HepG2 (cell line): ENCODE data around the gene RRAS2. TPM values are rescaled to one million over a fixed set of nuclear protein-coding genes. Genes with fewer than 3 reads are reported as not detected.

Experiments used
- ATAC-seq: fragments of 200-7000 bp; cut with Tn5 transposase; 3 replicates; pipeline ENCODE4 v1.9.1; 2020; ENCODE audit warnings: mild to moderate bottlenecking, moderate library complexity
- BruUV-seq: library from RNA; stranded (reverse); fragments of 400-500 nt; replicated peaks from 2 replicates; lab custom pipeline; 2021; lab: Mats Ljungman, UMichigan
- CTCF ChIA-PET: fragments of 300-600 bp; formaldehyde crosslinking; extraction: SDS; loops from one replicate; lab custom pipeline; 2021; ENCODE audit warnings: low total read pairs, inconsistent platforms, low intra/inter-chr PET ratio; lab: Yijun Ruan, JAX
- POLR2A ChIA-PET: fragments of 350-600 bp; sonication (Branson Sonifier 250); formaldehyde crosslinking; loops from one replicate; lab custom pipeline; 2020; ENCODE audit warnings: antibody characterized with exemption, inconsistent platforms; lab: Yijun Ruan, JAX
- DNase-seq: peaks from one replicate; pipeline ENCODE4 v3.0.0-alpha.2; 2015; ENCODE audit warnings: low spot score
- FAIRE-seq: peaks from 3 replicates; lab custom pipeline; 2011; peaks lifted over from hg19 to GRCh38; lab: Jason Lieb, UNC
- H2AFZ ChIP-seq: one replicate; pipeline ENCODE4 v1.6.1; 2011; ENCODE audit warnings: low read length, inconsistent platforms
- H3K27ac ChIP-seq: fragments of 300-600 bp; 3 replicates; pipeline ENCODE4 v1.8.0; 2011; ENCODE audit warnings: mixed run types, mild to moderate bottlenecking, mixed read lengths, low read length, inconsistent platforms; ENCODE audit not compliant: insufficient read depth; ENCODE audit errors: extremely low read length
- H3K27me3 ChIP-seq, 2 experiments: fragments of 200-600 bp in 1 of 2; 2 replicates in 1 of 2; 3 replicates in 1 of 2; pipeline versions ENCODE4 v1.6.0 to v1.8.0; 2011; ENCODE audit warnings: low read length in 2 of 2, mild to moderate bottlenecking in 2 of 2, moderate library complexity in 2 of 2, inconsistent platforms in 1 of 2; ENCODE audit not compliant: insufficient read depth in 2 of 2, control insufficient read depth in 1 of 2
- H3K36me3 ChIP-seq, 2 experiments: fragments of 200-600 bp in 1 of 2; replicated peaks in 1 of 2; 2 replicates in 1 of 2; 3 replicates in 1 of 2; pipeline versions ENCODE4 v1.5.1 to v1.8.0; 2011; ENCODE audit warnings: low read length in 2 of 2, inconsistent platforms in 1 of 2; ENCODE audit not compliant: insufficient read depth in 2 of 2, control insufficient read depth in 1 of 2
- H3K4me1 ChIP-seq: 2 replicates; pipeline ENCODE4 v1.5.1; 2012; ENCODE audit warnings: low read length, inconsistent platforms; ENCODE audit not compliant: insufficient read depth
- H3K4me2 ChIP-seq: 2 replicates; pipeline ENCODE4 v1.6.0; 2011; ENCODE audit warnings: low read depth, low read length, inconsistent platforms
- H3K4me3 ChIP-seq, 3 experiments: fragments of 200-600 bp in 1 of 3; sonication (generic), shearing (Covaris generic) in 1 of 3; replicated peaks in 1 of 3; 2 replicates each; pipeline ENCODE4 v1.5.1; 2011 to 2016; ENCODE audit warnings: low read length in 3 of 3, inconsistent platforms in 2 of 3, low read depth in 2 of 3, mild to moderate bottlenecking in 2 of 3, control low read depth in 1 of 3, mixed read lengths in 1 of 3; ENCODE audit not compliant: insufficient read depth in 1 of 3
- H3K79me2 ChIP-seq: one replicate; pipeline ENCODE4 v1.6.1; 2011; ENCODE audit warnings: low read length, inconsistent platforms; ENCODE audit not compliant: insufficient read depth
- H3K9ac ChIP-seq: 2 replicates; pipeline ENCODE4 v1.6.0; 2011; ENCODE audit warnings: mild to moderate bottlenecking, low read depth, low read length, inconsistent platforms; ENCODE audit not compliant: insufficient read depth
- H3K9me3 ChIP-seq: 2 replicates; pipeline ENCODE4 v1.5.1; 2012; ENCODE audit warnings: mild to moderate bottlenecking, low read length
- H4K20me1 ChIP-seq: 2 replicates; pipeline ENCODE4 v1.6.0; 2011; ENCODE audit warnings: inconsistent platforms, mild to moderate bottlenecking, low read length, moderate library complexity; ENCODE audit not compliant: insufficient read depth
- BCL6 ChIP-seq: IDR thresholded peaks from 2 replicates; pipeline ENCODE4 v1.6.1; 2016; ENCODE audit warnings: missing genetic modification reagents, missing compliant biosample characterization
- MTA3 ChIP-seq: sonication (generic); formaldehyde crosslinking; IDR thresholded peaks from 2 replicates; pipeline ENCODE4 v1.4.0; 2020; ENCODE audit warnings: missing genetic modification reagents
- NRL ChIP-seq: sonication (generic); formaldehyde crosslinking; IDR thresholded peaks from 2 replicates; pipeline ENCODE4 v1.5.0; 2020; ENCODE audit warnings: missing genetic modification reagents, mild to moderate bottlenecking, moderate library complexity, borderline replicate concordance
- SIN3B ChIP-seq: fragments of 150-350 bp; IDR thresholded peaks from 2 replicates; pipeline ENCODE4 v1.6.1; 2014; ENCODE audit warnings: low read length
- TEAD3 ChIP-seq: optimal IDR thresholded peaks from 2 replicates; pipeline ENCODE3; 2016; ENCODE audit warnings: borderline replicate concordance
- ZBTB8A ChIP-seq: sonication (generic); formaldehyde crosslinking; IDR thresholded peaks from 2 replicates; pipeline ENCODE4 v1.4.0; 2020; ENCODE audit warnings: mild to moderate bottlenecking, low read depth, missing genetic modification reagents, borderline replicate concordance
- ZMYM3 ChIP-seq: sonication (generic); formaldehyde crosslinking; IDR thresholded peaks from 2 replicates; pipeline ENCODE4 v1.5.1; 2020; ENCODE audit warnings: mild to moderate bottlenecking, missing genetic modification reagents
- ZNF12 ChIP-seq: sonication (generic); formaldehyde crosslinking; IDR thresholded peaks from 2 replicates; pipeline ENCODE4 v1.5.0; 2020; ENCODE audit warnings: missing genetic modification reagents
- ZNF230 ChIP-seq: sonication (generic); formaldehyde crosslinking; IDR thresholded peaks from 2 replicates; pipeline ENCODE4 v1.4.0; 2020; ENCODE audit warnings: mild to moderate bottlenecking, missing genetic modification reagents
- ZNF263 ChIP-seq: sonication (generic); formaldehyde crosslinking; IDR thresholded peaks from 2 replicates; pipeline ENCODE4 v1.4.0; 2020; ENCODE audit warnings: missing genetic modification reagents
- ZNF367 ChIP-seq: sonication (generic); formaldehyde crosslinking; IDR thresholded peaks from 2 replicates; pipeline ENCODE4 v1.4.0; 2020; ENCODE audit warnings: missing genetic modification reagents, borderline replicate concordance
- WGBS: methylation state at CpG from one replicate; pipeline ENCODE4 v1.1.6; 2017; ENCODE audit warnings: low lambda C conversion rate; 5-methylcytosine and 5-hydroxymethylcytosine counted together
- in situ Hi-C: cut with HindIII; loops from 2 replicates; pipeline ENCODE4 v1.10.0; 2017; ENCODE audit warnings: low pct_unique_long_range_greater_than_20kb; ENCODE audit not compliant: extremely low pct_ligation_motif_present
- intact Hi-C: fragments of 100-400 bp; cut with micrococcal nuclease; formaldehyde crosslinking; loops from one replicate; pipeline ENCODE4 v1.10.0; 2022; ENCODE audit not compliant: unreplicated experiment
- polyA plus RNA-seq, 8 experiments: library from polyadenylated mRNA; depleted of rRNA in 3 of 8; stranded (reverse) in 7 of 8; unstranded in 1 of 8; fragments of >200 nt; fragmentation: Illumina TruSeq in 4 of 8; extraction: Trizol in 4 of 8; gene quantifications; 2 replicates each; pipeline versions ENCODE4 v1.2.1 to v1.2.3, GENCODE V29; 2011 to 2016; ENCODE audit warnings: low read depth in 4 of 8, missing spikeins in 1 of 8, mixed read lengths in 1 of 8; ENCODE audit not compliant: insufficient read depth in 1 of 8
- total RNA-seq, 5 experiments: library from RNA; depleted of rRNA; stranded (reverse); fragments of >200 nt; fragmentation: Illumina TruSeq; extraction: Trizol; gene quantifications; 2 replicates each; pipeline ENCODE4 v1.2.3, GENCODE V29; 2016; ENCODE audit warnings: low read depth in 1 of 5
- TF ChIP-seq, protein P1 (sequence below): IDR thresholded peaks from 2 replicates; pipeline ENCODE4 v1.6.1; 2016; ENCODE audit warnings: low read depth, missing genetic modification reagents, missing compliant biosample characterization
- TF ChIP-seq, protein P2 (sequence below): sonication (generic); formaldehyde crosslinking; IDR thresholded peaks from 2 replicates; pipeline ENCODE4 v1.5.1; 2020; ENCODE audit warnings: missing genetic modification reagents, mild to moderate bottlenecking, borderline replicate concordance
- TF ChIP-seq, protein P3 (sequence below): sonication (generic); formaldehyde crosslinking; IDR thresholded peaks from 2 replicates; pipeline ENCODE4 v1.4.0; 2020; ENCODE audit warnings: mild to moderate bottlenecking, missing genetic modification reagents
- TF ChIP-seq, protein P4 (sequence below): sonication (generic); formaldehyde crosslinking; IDR thresholded peaks from 2 replicates; pipeline ENCODE4 v1.4.0; 2020; ENCODE audit warnings: mild to moderate bottlenecking, missing genetic modification reagents, borderline replicate concordance

Gene RRAS2
- total and polyA plus RNA-seq, 2 of the 13 experiments (the other 11 are each of a cell fraction or from before 2014, with no cell fraction given), result 19.0 to 44.1 TPM

DNA sequence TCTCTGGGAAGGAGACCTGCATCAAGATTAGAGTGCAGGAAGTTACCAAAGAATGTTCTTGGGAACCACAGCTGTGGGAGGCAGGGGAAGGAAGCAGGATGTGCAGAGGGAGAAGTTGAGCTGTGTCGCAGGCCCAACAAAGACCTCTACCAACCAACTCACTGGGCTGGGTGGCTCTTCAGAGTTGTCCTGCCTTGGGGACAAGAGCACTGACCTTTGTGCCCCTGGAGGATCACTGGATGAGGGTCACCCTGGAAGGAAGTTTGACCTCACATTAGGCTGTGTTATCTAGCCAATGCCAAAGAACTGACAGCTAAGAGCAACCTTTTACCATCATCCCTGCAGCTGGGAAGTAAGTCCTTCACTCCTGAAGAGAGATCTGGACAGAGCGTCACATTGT, 130.6 kb downstream of the RRAS2 start:
- TF ChIP-seq, protein P1, sequence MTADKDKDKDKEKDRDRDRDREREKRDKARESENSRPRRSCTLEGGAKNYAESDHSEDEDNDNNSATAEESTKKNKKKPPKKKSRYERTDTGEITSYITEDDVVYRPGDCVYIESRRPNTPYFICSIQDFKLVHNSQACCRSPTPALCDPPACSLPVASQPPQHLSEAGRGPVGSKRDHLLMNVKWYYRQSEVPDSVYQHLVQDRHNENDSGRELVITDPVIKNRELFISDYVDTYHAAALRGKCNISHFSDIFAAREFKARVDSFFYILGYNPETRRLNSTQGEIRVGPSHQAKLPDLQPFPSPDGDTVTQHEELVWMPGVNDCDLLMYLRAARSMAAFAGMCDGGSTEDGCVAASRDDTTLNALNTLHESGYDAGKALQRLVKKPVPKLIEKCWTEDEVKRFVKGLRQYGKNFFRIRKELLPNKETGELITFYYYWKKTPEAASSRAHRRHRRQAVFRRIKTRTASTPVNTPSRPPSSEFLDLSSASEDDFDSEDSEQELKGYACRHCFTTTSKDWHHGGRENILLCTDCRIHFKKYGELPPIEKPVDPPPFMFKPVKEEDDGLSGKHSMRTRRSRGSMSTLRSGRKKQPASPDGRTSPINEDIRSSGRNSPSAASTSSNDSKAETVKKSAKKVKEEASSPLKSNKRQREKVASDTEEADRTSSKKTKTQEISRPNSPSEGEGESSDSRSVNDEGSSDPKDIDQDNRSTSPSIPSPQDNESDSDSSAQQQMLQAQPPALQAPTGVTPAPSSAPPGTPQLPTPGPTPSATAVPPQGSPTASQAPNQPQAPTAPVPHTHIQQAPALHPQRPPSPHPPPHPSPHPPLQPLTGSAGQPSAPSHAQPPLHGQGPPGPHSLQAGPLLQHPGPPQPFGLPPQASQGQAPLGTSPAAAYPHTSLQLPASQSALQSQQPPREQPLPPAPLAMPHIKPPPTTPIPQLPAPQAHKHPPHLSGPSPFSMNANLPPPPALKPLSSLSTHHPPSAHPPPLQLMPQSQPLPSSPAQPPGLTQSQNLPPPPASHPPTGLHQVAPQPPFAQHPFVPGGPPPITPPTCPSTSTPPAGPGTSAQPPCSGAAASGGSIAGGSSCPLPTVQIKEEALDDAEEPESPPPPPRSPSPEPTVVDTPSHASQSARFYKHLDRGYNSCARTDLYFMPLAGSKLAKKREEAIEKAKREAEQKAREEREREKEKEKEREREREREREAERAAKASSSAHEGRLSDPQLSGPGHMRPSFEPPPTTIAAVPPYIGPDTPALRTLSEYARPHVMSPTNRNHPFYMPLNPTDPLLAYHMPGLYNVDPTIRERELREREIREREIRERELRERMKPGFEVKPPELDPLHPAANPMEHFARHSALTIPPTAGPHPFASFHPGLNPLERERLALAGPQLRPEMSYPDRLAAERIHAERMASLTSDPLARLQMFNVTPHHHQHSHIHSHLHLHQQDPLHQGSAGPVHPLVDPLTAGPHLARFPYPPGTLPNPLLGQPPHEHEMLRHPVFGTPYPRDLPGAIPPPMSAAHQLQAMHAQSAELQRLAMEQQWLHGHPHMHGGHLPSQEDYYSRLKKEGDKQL (CRISPR knock-in tag), result no peak
- TF ChIP-seq, protein P2, sequence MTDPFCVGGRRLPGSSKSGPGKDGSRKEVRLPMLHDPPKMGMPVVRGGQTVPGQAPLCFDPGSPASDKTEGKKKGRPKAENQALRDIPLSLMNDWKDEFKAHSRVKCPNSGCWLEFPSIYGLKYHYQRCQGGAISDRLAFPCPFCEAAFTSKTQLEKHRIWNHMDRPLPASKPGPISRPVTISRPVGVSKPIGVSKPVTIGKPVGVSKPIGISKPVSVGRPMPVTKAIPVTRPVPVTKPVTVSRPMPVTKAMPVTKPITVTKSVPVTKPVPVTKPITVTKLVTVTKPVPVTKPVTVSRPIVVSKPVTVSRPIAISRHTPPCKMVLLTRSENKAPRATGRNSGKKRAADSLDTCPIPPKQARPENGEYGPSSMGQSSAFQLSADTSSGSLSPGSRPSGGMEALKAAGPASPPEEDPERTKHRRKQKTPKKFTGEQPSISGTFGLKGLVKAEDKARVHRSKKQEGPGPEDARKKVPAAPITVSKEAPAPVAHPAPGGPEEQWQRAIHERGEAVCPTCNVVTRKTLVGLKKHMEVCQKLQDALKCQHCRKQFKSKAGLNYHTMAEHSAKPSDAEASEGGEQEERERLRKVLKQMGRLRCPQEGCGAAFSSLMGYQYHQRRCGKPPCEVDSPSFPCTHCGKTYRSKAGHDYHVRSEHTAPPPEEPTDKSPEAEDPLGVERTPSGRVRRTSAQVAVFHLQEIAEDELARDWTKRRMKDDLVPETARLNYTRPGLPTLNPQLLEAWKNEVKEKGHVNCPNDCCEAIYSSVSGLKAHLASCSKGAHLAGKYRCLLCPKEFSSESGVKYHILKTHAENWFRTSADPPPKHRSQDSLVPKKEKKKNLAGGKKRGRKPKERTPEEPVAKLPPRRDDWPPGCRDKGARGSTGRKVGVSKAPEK (CRISPR knock-in tag), result no peak
- TF ChIP-seq NRL (CRISPR knock-in tag), result no peak
- TF ChIP-seq SIN3B, result no peak
- TF ChIP-seq ZNF367 (CRISPR knock-in tag), result no peak
- no peak for TF ChIP-seq ZNF12 (CRISPR knock-in tag)
- TF ChIP-seq ZNF263 (CRISPR knock-in tag), result no peak
- TF ChIP-seq, protein P3, sequence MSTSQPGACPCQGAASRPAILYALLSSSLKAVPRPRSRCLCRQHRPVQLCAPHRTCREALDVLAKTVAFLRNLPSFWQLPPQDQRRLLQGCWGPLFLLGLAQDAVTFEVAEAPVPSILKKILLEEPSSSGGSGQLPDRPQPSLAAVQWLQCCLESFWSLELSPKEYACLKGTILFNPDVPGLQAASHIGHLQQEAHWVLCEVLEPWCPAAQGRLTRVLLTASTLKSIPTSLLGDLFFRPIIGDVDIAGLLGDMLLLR, result no peak
- no peak for TF ChIP-seq BCL6 (CRISPR knock-in tag)
- TF ChIP-seq ZMYM3 (CRISPR knock-in tag), result no peak
- no peak for TF ChIP-seq ZBTB8A
- TF ChIP-seq TEAD3 (CRISPR knock-in tag), result no peak
- no peak for TF ChIP-seq ZNF230 (CRISPR knock-in tag)
- TF ChIP-seq MTA3 (CRISPR knock-in tag), result no peak
- TF ChIP-seq, protein P4, sequence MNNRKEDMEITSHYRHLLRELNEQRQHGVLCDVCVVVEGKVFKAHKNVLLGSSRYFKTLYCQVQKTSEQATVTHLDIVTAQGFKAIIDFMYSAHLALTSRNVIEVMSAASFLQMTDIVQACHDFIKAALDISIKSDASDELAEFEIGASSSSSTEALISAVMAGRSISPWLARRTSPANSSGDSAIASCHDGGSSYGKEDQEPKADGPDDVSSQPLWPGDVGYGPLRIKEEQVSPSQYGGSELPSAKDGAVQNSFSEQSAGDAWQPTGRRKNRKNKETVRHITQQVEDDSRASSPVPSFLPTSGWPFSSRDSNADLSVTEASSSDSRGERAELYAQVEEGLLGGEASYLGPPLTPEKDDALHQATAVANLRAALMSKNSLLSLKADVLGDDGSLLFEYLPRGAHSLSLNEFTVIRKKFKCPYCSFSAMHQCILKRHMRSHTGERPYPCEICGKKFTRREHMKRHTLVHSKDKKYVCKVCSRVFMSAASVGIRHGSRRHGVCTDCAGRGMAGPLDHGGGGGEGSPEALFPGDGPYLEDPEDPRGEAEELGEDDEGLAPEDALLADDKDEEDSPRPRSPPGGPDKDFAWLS (CRISPR knock-in tag), result no peak
- Histone ChIP-seq H3K4me2 (no peak overlapping the region), H3K4me1 (no peaks in the 10 kb centered on the region), H3K4me3 (no peak overlapping the region), H4K20me1 (no peaks in the 10 kb centered on the region), H3K36me3 (no peaks in the 10 kb centered on the region), H3K79me2 (no peaks in the 10 kb centered on the region), H3K9me3 (no peaks in the 10 kb centered on the region; the same call in 1 of the 2 replicates), H3K27ac (no peak overlapping the region), H3K9ac (no peak overlapping the region), H3K27me3 (peaks cover 0 to 36% of the 10 kb centered on the region in 2 experiments; a peak in 3 of 5 replicates), H2AFZ (no peak overlapping the region)
- BruUV-seq, result no TSS peak
- intact Hi-C loops (no loop called here), in situ Hi-C loops (no loop called here)
- ATAC-seq (no peak), DNase-seq (no peak), FAIRE-seq (no peak)
- CTCF ChIA-PET, result no interaction called here
- WGBS, result 89% methylated on average over 2 of the region's 2 CpGs
- POLR2A ChIA-PET, result no interaction called here
